H9 (cell line): Measurements from ENCODE around the gene ST6GALNAC3. TPM values are rescaled to one million over a fixed set of nuclear protein-coding genes. Genes with fewer than 3 reads are reported as not detected.

Experiments used
- DNase-seq: peaks from one replicate; pipeline ENCODE4 v3.0.0-alpha.2; 2017
- H2AFZ ChIP-seq: one replicate; pipeline ENCODE4 v1.6.1; 2013; ENCODE audit warnings: mild to moderate bottlenecking, low read length, control low read depth, moderate library complexity
- H2AK5ac ChIP-seq: 2 replicates; pipeline ENCODE4 v1.6.1; 2013; ENCODE audit warnings: low read length, control low read depth, mixed read lengths; ENCODE audit not compliant: insufficient read length
- H2BK120ac ChIP-seq: one replicate; pipeline ENCODE4 v1.6.1; 2013; ENCODE audit warnings: low read depth, mild to moderate bottlenecking, low read length, control low read depth, inconsistent platforms; ENCODE audit not compliant: poor library complexity, severe bottlenecking
- H2BK12ac ChIP-seq: 2 replicates; pipeline ENCODE4 v1.6.1; 2013; ENCODE audit warnings: low read length, control low read depth, mixed read lengths, low read depth; ENCODE audit not compliant: insufficient read length
- H2BK15ac ChIP-seq: 2 replicates; pipeline ENCODE4 v1.6.1; 2013; ENCODE audit warnings: low read depth, low read length, control low read depth
- H2BK20ac ChIP-seq: one replicate; pipeline ENCODE4 v1.6.1; 2013; ENCODE audit warnings: low read depth, mild to moderate bottlenecking, low read length, control low read depth, inconsistent platforms; ENCODE audit not compliant: poor library complexity, severe bottlenecking
- H2BK5ac ChIP-seq: 2 replicates; pipeline ENCODE4 v1.6.1; 2013; ENCODE audit warnings: low read length, control low read depth, mixed read lengths; ENCODE audit not compliant: insufficient read length
- H3K14ac ChIP-seq: 2 replicates; pipeline ENCODE4 v1.6.1; 2013; ENCODE audit warnings: low read length, control low read depth; ENCODE audit not compliant: insufficient read depth
- H3K18ac ChIP-seq: 2 replicates; pipeline ENCODE4 v1.6.1; 2013; ENCODE audit warnings: low read depth, mild to moderate bottlenecking, mixed read lengths, low read length, control low read depth; ENCODE audit not compliant: insufficient read length
- H3K23ac ChIP-seq: 2 replicates; pipeline ENCODE4 v1.6.1; 2013; ENCODE audit warnings: low read length, control low read depth, mixed read lengths, low read depth; ENCODE audit not compliant: insufficient read length
- H3K23me2 ChIP-seq: 2 replicates; pipeline ENCODE4 v1.6.1; 2013; ENCODE audit warnings: low read depth, mild to moderate bottlenecking, mixed read lengths, low read length, control low read depth; ENCODE audit not compliant: insufficient read length, poor library complexity, severe bottlenecking
- H3K27ac ChIP-seq: 2 replicates; pipeline ENCODE4 v1.5.1; 2013; ENCODE audit warnings: low read length, control low read depth, mixed read lengths, low read depth; ENCODE audit not compliant: insufficient read length
- H3K27me3 ChIP-seq: 2 replicates; pipeline ENCODE4 v1.6.1; 2013; ENCODE audit warnings: low read length, control low read depth, inconsistent platforms; ENCODE audit not compliant: insufficient read depth
- H3K4ac ChIP-seq: 2 replicates; pipeline ENCODE4 v1.6.1; 2013; ENCODE audit warnings: low read depth, mild to moderate bottlenecking, control low read depth, inconsistent platforms, low read length, moderate library complexity
- H3K4me1 ChIP-seq: 2 replicates; pipeline ENCODE4 v1.6.1; 2013; ENCODE audit warnings: low read length, control low read depth, inconsistent platforms; ENCODE audit not compliant: insufficient read depth
- H3K4me2 ChIP-seq: 2 replicates; pipeline ENCODE4 v1.6.1; 2013; ENCODE audit warnings: low read length, control low read depth, mixed read lengths; ENCODE audit not compliant: insufficient read length, insufficient read depth
- H3K56ac ChIP-seq: 2 replicates; pipeline ENCODE4 v1.6.1; 2013; ENCODE audit warnings: low read depth, mild to moderate bottlenecking, mixed read lengths, low read length, control low read depth; ENCODE audit not compliant: insufficient read length
- H3K79me1 ChIP-seq: 2 replicates; pipeline ENCODE4 v1.6.1; 2013; ENCODE audit warnings: low read depth, mild to moderate bottlenecking, moderate library complexity, low read length, control low read depth, inconsistent platforms; ENCODE audit not compliant: insufficient read depth, poor library complexity, severe bottlenecking
- H3K79me2 ChIP-seq: 2 replicates; pipeline ENCODE4 v1.6.1; 2013; ENCODE audit warnings: low read length, control low read depth, inconsistent platforms; ENCODE audit not compliant: insufficient read depth
- H3K9ac ChIP-seq: 2 replicates; pipeline ENCODE4 v1.6.1; 2013; ENCODE audit warnings: low read length, control low read depth, mixed read lengths; ENCODE audit not compliant: insufficient read length; ENCODE audit errors: extremely low read depth
- H3K9me3 ChIP-seq: one replicate; pipeline ENCODE4 v1.6.1; 2013; ENCODE audit warnings: low read depth, low read length, inconsistent platforms; ENCODE audit not compliant: control insufficient read depth
- H3T11ph ChIP-seq: one replicate; pipeline ENCODE4 v1.6.1; 2013; ENCODE audit warnings: mild to moderate bottlenecking, low read length, control low read depth, inconsistent platforms
- H4K20me1 ChIP-seq: one replicate; pipeline ENCODE4 v1.6.1; 2013; ENCODE audit not compliant: control insufficient read depth, insufficient read length, insufficient read depth
- H4K5ac ChIP-seq: 2 replicates; pipeline ENCODE4 v1.6.1; 2013; ENCODE audit warnings: low read depth, mild to moderate bottlenecking, mixed read lengths, low read length, control low read depth; ENCODE audit not compliant: insufficient read length
- H4K8ac ChIP-seq: replicated peaks from 2 replicates; pipeline ENCODE4 v1.6.1; 2013; ENCODE audit warnings: low read length, control low read depth, mixed read lengths, low read depth; ENCODE audit not compliant: insufficient read length
- H4K91ac ChIP-seq: 2 replicates; pipeline ENCODE4 v1.6.1; 2013; ENCODE audit warnings: low read depth, mild to moderate bottlenecking, moderate library complexity, mixed read lengths, low read length, control low read depth; ENCODE audit not compliant: insufficient read length
- H3K27ac Mint-ChIP-seq, 3 experiments: 2 replicates in 2 of 3; 3 replicates in 1 of 3; pipeline ENCODE4 v1.8.0; 2020 to 2021; ENCODE audit warnings: mixed read lengths in 3 of 3, mild to moderate bottlenecking in 1 of 3, moderate library complexity in 1 of 3
- H3K27me3 Mint-ChIP-seq: 2 replicates; pipeline ENCODE4 v1.8.0; 2021; ENCODE audit warnings: low read depth, mild to moderate bottlenecking, moderate library complexity, mixed read lengths
- H3K36me3 Mint-ChIP-seq, 3 experiments: 2 replicates in 2 of 3; 3 replicates in 1 of 3; pipeline ENCODE4 v1.8.0; 2020 to 2021; ENCODE audit warnings: low read depth in 3 of 3, mixed read lengths in 3 of 3; ENCODE audit not compliant: insufficient read depth in 1 of 3
- H3K4me1 Mint-ChIP-seq, 2 experiments: 2 replicates each; pipeline ENCODE4 v1.8.0; 2020; ENCODE audit warnings: mixed read lengths in 2 of 2
- H3K4me3 Mint-ChIP-seq, 2 experiments: 2 replicates in 1 of 2; 3 replicates in 1 of 2; pipeline ENCODE4 v1.8.0; 2020 to 2021; ENCODE audit warnings: mild to moderate bottlenecking in 2 of 2, mixed read lengths in 2 of 2, moderate library complexity in 1 of 2
- H3K9me3 Mint-ChIP-seq, 2 experiments: 2 replicates in 1 of 2; 3 replicates in 1 of 2; pipeline ENCODE4 v1.8.0; 2020; ENCODE audit warnings: mild to moderate bottlenecking in 2 of 2, mixed read lengths in 2 of 2, moderate library complexity in 1 of 2
- WGBS: extraction: QIAGEN DNeasy Blood & Tissue Kit; methylation state at CpG from one replicate; pipeline ENCODE4 v1.1.7; 2013; ENCODE audit warnings: missing lambda C conversion rate, low lambda C conversion rate, mixed read lengths; ENCODE audit not compliant: insufficient read length; ENCODE audit errors: extremely low coverage; 5-methylcytosine and 5-hydroxymethylcytosine counted together
- total RNA-seq: library from RNA; stranded (reverse); gene quantifications from 2 replicates; pipeline ENCODE4 v1.2.1, GENCODE V29; 2021
- TF ChIP-seq, protein P1 (sequence below): fragments of 200-600 bp; sonication (generic); conservative IDR thresholded peaks from 3 replicates; pipeline ENCODE4 v1.8.0; 2021; ENCODE audit warnings: antibody characterized with exemption, mild to moderate bottlenecking

Gene ST6GALNAC3
- total RNA-seq, 1 experiment from 2014 or later: 11.2 TPM

DNA sequence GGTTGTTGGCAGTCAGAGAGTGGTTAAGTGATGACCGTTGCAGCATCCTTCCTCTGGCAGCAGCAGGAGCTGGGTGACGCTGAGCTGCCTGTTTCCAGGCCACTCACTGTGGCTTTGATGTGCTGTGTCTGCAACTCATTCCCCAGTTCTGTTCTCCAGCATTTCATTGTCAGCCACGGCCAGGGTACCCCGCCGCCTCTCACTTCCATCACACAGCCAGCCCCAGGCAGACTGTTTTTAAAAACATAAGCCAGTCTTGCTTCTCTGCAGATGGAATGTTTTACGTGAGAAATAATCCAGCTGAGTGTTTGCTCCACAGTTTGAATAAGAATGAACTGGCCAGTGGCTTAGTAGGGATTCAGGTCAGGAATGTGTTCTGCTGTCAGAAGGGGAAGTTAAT lies 21.5 kb upstream of the ST6GALNAC3 start:
- H3K9ac ChIP-seq: no peak overlapping the region
- no peaks in the 10 kb centered on the region; a peak in 1 of 7 replicates for H3K36me3 Mint-ChIP-seq
- no peaks in the 10 kb centered on the region for H3K79me2 ChIP-seq
- no peak overlapping the region for H4K5ac ChIP-seq
- H3K4me3 Mint-ChIP-seq: peak overlapping the region in 1 of 2 experiments; percentile 12; a peak in 2 of 5 replicates
- peaks cover 43 to 63% of the 10 kb centered on the region in 2 experiments for H3K4me1 Mint-ChIP-seq
- H2AK5ac ChIP-seq: no peak overlapping the region
- no peak overlapping the region for H3T11ph ChIP-seq
- no peaks in the 10 kb centered on the region for H3K9me3 ChIP-seq
- no peak overlapping the region for H3K14ac ChIP-seq
- H2BK20ac ChIP-seq: no peak overlapping the region
- peak; percentile 62 for DNase-seq
- H3K79me1 ChIP-seq: no peaks in the 10 kb centered on the region
- H2BK12ac ChIP-seq: no peak overlapping the region
- no peak overlapping the region for H4K91ac ChIP-seq
- no peak overlapping the region for H2AFZ ChIP-seq
- no peak overlapping the region for H3K4ac ChIP-seq
- no peak overlapping the region for H3K18ac ChIP-seq
- H3K27ac ChIP-seq: peak overlapping the region; percentile 68
- H3K56ac ChIP-seq: no peak overlapping the region
- H4K8ac ChIP-seq: no peak overlapping the region
- H3K27ac Mint-ChIP-seq: peak overlapping the region; percentile 46 to 97 (median 93); a peak in 5 of 7 replicates
- TF ChIP-seq, protein P1, sequence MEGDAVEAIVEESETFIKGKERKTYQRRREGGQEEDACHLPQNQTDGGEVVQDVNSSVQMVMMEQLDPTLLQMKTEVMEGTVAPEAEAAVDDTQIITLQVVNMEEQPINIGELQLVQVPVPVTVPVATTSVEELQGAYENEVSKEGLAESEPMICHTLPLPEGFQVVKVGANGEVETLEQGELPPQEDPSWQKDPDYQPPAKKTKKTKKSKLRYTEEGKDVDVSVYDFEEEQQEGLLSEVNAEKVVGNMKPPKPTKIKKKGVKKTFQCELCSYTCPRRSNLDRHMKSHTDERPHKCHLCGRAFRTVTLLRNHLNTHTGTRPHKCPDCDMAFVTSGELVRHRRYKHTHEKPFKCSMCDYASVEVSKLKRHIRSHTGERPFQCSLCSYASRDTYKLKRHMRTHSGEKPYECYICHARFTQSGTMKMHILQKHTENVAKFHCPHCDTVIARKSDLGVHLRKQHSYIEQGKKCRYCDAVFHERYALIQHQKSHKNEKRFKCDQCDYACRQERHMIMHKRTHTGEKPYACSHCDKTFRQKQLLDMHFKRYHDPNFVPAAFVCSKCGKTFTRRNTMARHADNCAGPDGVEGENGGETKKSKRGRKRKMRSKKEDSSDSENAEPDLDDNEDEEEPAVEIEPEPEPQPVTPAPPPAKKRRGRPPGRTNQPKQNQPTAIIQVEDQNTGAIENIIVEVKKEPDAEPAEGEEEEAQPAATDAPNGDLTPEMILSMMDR: no peak
- no peak overlapping the region for H2BK120ac ChIP-seq
- no peaks in the 10 kb centered on the region for H3K23me2 ChIP-seq
- H2BK5ac ChIP-seq: no peak overlapping the region
- no peaks in the 10 kb centered on the region for H3K27me3 Mint-ChIP-seq
- H3K23ac ChIP-seq: no peak overlapping the region
- H3K4me2 ChIP-seq: peak overlapping the region; percentile 13
- H3K9me3 Mint-ChIP-seq: no peaks in the 10 kb centered on the region; a peak in 2 of 5 replicates
- no peak overlapping the region for H2BK15ac ChIP-seq
- H3K4me1 ChIP-seq: peaks cover 13% of the 10 kb centered on the region
- no CpG with 5 or more reads among the region's 6 CpGs for WGBS
- H4K20me1 ChIP-seq: no peaks in the 10 kb centered on the region
- no peaks in the 10 kb centered on the region for H3K27me3 ChIP-seq
